Keratinocyte (primary cell): ENCODE data around the gene KRTAP9-4. TPM values are rescaled to one million over a fixed set of nuclear protein-coding genes. Genes with fewer than 3 reads are reported as not detected.
"Not testable (repeated sequence)": the region's sequence is repeated elsewhere in the genome, so short reads cannot be mapped to it uniquely, and the experiment has no call there.

Experiments
- DNase-seq: peaks from one replicate; pipeline ENCODE4 v3.0.0-alpha.2; 2011; ENCODE audit warnings: low read depth, missing footprints, low spot score
- FAIRE-seq: peaks from 2 replicates; lab custom pipeline; 2011; peaks lifted over from hg19 to GRCh38; lab: Jason Lieb, UNC
- H2AFZ ChIP-seq: 2 replicates; pipeline ENCODE4 v1.6.0; 2012; ENCODE audit warnings: low read length, control low read depth, inconsistent platforms; ENCODE audit not compliant: control insufficient read depth
- H3K27ac ChIP-seq: 2 replicates; pipeline ENCODE4 v1.5.1; 2011; ENCODE audit warnings: low read length; ENCODE audit not compliant: control insufficient read depth, insufficient read depth
- H3K27me3 ChIP-seq: 3 replicates; pipeline ENCODE4 v1.6.0; 2011; ENCODE audit warnings: low read length; ENCODE audit not compliant: control insufficient read depth, insufficient read depth; ENCODE audit errors: extremely low read depth
- H3K36me3 ChIP-seq, 2 experiments: 2 replicates in 1 of 2; 3 replicates in 1 of 2; pipeline ENCODE4 v1.5.1; 2011; ENCODE audit warnings: low read length in 2 of 2, mild to moderate bottlenecking in 1 of 2; ENCODE audit not compliant: control insufficient read depth in 2 of 2, insufficient read depth in 2 of 2; ENCODE audit errors: extremely low read depth in 1 of 2
- H3K4me1 ChIP-seq: 3 replicates; pipeline ENCODE4 v1.5.1; 2011; ENCODE audit warnings: low read length; ENCODE audit not compliant: control insufficient read depth, insufficient read depth; ENCODE audit errors: extremely low read depth
- H3K4me2 ChIP-seq: 3 replicates; pipeline ENCODE4 v1.6.0; 2011; ENCODE audit warnings: low read depth, low read length; ENCODE audit not compliant: control insufficient read depth, insufficient read depth; ENCODE audit errors: extremely low read depth
- H3K4me3 ChIP-seq, 3 experiments: fragments of 200-600 bp in 1 of 3; sonication (generic) in 1 of 3; 2 replicates in 2 of 3; 3 replicates in 1 of 3; pipeline ENCODE4 v1.5.1; 2011 to 2016; ENCODE audit warnings: low read length in 3 of 3, mild to moderate bottlenecking in 3 of 3, control low read depth in 2 of 3, inconsistent platforms in 1 of 3, low read depth in 1 of 3, mixed read lengths in 1 of 3, mixed run types in 1 of 3, moderate library complexity in 1 of 3; ENCODE audit not compliant: control insufficient read depth in 2 of 3, insufficient read depth in 2 of 3; ENCODE audit errors: extremely low read depth in 1 of 3
- H3K79me2 ChIP-seq: 2 replicates; pipeline ENCODE4 v1.6.0; 2012; ENCODE audit warnings: low read length; ENCODE audit not compliant: control insufficient read depth, insufficient read depth
- H3K9ac ChIP-seq: 3 replicates; pipeline ENCODE4 v1.6.0; 2011; ENCODE audit warnings: low read length; ENCODE audit not compliant: control insufficient read depth, insufficient read depth; ENCODE audit errors: extremely low read depth
- H3K9me1 ChIP-seq: 3 replicates; pipeline ENCODE4 v1.6.0; 2011; ENCODE audit warnings: low read length; ENCODE audit not compliant: control insufficient read depth, insufficient read depth; ENCODE audit errors: extremely low read depth
- H3K9me3 ChIP-seq: 2 replicates; pipeline ENCODE4 v1.5.1; 2012; ENCODE audit warnings: low read depth, low read length; ENCODE audit not compliant: control insufficient read depth
- H4K20me1 ChIP-seq: 3 replicates; pipeline ENCODE4 v1.6.0; 2011; ENCODE audit warnings: low read length; ENCODE audit not compliant: control insufficient read depth, insufficient read depth; ENCODE audit errors: extremely low read depth
- EZH2 ChIP-seq: IDR thresholded peaks from one replicate; pipeline ENCODE4 v1.6.1; 2012; ENCODE audit warnings: inconsistent platforms, mild to moderate bottlenecking, low read length, moderate library complexity
- dilution Hi-C: fragments of 300-500 bp; cut with MboI; formaldehyde crosslinking; loops from one replicate; pipeline ENCODE4 v1.7.0; 2020; ENCODE audit warnings: low sequenced_read_pairs; ENCODE audit not compliant: extremely low pct_ligation_motif_present
- polyA plus RNA-seq, 5 experiments: library from polyadenylated mRNA; depleted of rRNA in 3 of 5; stranded (reverse) in 3 of 5; stranded (forward) in 1 of 5; unstranded in 1 of 5; fragments of >200 nt; gene quantifications; 1 replicate in 1 of 5; 2 replicates in 3 of 5; 3 replicates in 1 of 5; pipeline versions ENCODE4 v1.2.1 to v1.2.3, GENCODE V29; 2011 to 2012; ENCODE audit warnings: missing spikeins in 2 of 5, low read depth in 1 of 5, low replicate concordance in 1 of 5
- TF ChIP-seq, protein P1 (sequence below), 3 experiments: IDR thresholded peaks in 1 of 3; conservative IDR thresholded peaks in 1 of 3; optimal IDR thresholded peaks in 1 of 3; 2 replicates in 2 of 3; 3 replicates in 1 of 3; pipeline versions ENCODE3 to v1.5.1; 2011; ENCODE audit warnings: low read length in 3 of 3, mild to moderate bottlenecking in 3 of 3, moderate library complexity in 2 of 3, control low read depth in 1 of 3, inconsistent platforms in 1 of 3; ENCODE audit not compliant: insufficient read depth in 2 of 3; ENCODE audit errors: extremely low read depth in 1 of 3

The KRTAP9-4 gene
- polyA plus RNA-seq, 1 donor (not counting 4 experiments of a cell fraction or from before 2014, with no cell fraction given): not detected

DNA sequence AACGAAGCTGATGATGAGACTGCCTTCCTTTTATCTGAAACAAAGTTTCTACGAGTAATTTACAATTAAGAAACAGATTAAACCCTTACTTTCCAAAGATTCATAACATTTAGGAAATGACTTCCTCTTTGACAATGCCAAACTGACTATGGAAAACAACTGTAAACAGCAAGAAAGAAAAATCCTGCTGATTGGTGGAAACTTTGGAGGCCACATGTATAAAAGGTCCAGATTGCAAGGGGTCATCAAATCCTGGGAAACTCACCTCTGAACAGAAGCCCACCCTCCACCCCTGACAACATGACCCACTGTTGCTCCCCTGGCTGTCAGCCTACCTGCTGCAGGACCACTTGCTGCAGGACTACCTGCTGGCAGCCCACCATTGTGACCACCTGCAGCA, 15.6 kb downstream of the KRTAP9-4 start, which contains the start of gene KRTAP9-6:
Gene KRTAP9-6, plus strand, starts transcription at position 301 of the 400 bp plus-strand sequence. Its CDS starts 0 bp downstream, at position 301.
- H3K27ac ChIP-seq: no peak within 1 kb of the TSS
- TF ChIP-seq, protein P1, sequence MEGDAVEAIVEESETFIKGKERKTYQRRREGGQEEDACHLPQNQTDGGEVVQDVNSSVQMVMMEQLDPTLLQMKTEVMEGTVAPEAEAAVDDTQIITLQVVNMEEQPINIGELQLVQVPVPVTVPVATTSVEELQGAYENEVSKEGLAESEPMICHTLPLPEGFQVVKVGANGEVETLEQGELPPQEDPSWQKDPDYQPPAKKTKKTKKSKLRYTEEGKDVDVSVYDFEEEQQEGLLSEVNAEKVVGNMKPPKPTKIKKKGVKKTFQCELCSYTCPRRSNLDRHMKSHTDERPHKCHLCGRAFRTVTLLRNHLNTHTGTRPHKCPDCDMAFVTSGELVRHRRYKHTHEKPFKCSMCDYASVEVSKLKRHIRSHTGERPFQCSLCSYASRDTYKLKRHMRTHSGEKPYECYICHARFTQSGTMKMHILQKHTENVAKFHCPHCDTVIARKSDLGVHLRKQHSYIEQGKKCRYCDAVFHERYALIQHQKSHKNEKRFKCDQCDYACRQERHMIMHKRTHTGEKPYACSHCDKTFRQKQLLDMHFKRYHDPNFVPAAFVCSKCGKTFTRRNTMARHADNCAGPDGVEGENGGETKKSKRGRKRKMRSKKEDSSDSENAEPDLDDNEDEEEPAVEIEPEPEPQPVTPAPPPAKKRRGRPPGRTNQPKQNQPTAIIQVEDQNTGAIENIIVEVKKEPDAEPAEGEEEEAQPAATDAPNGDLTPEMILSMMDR (optimal IDR thresholded peaks at IDR 0.05 in 1 of 3, IDR thresholded peaks at IDR 0.05 in 1 of 3, conservative IDR thresholded peaks at IDR 0.05 in 1 of 3; ENCODE audit: extremely low read depth in 1 of 3, insufficient read depth in 2 of 3, low read length in 3 of 3): no peak
- TF ChIP-seq EZH2: no peak
- dilution Hi-C loops: no loop called here

DNA sequence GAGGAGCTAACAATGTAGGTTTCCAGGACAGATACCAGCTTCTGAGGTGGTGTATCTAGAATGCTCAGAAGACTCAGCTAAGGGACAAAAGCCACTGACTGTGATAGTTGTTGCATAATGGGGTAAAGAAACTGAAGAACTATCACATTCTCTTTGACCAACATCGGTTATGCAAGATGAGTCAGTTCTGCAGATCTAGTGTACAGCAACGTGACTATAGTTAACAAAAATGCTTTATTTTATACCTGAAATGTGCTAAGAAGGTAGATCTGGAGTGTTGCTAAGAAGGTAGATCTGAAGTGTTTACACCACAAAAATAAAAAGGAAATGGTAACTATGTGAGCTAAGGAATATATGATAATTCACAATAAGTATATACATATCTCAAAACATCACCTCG, 18.2 kb downstream of the KRTAP9-4 start:
- no peak overlapping the region for H3K4me2 ChIP-seq
- H3K27me3 ChIP-seq: peaks cover 3% of the 10 kb centered on the region
- H3K4me1 ChIP-seq: no peaks in the 10 kb centered on the region
- no peaks in the 10 kb centered on the region for H3K36me3 ChIP-seq
- no peak for FAIRE-seq
- no peaks in the 10 kb centered on the region for H4K20me1 ChIP-seq
- H2AFZ ChIP-seq: no peak overlapping the region
- no peaks in the 10 kb centered on the region for H3K9me1 ChIP-seq
- H3K9me3 ChIP-seq: no peaks in the 10 kb centered on the region
- no peak overlapping the region for H3K27ac ChIP-seq
- TF ChIP-seq, protein P1 (optimal IDR thresholded peaks at IDR 0.05 in 1 of 3, IDR thresholded peaks at IDR 0.05 in 1 of 3, conservative IDR thresholded peaks at IDR 0.05 in 1 of 3; ENCODE audit: extremely low read depth in 1 of 3, insufficient read depth in 2 of 3, low read length in 3 of 3): no peak
- no peak for TF ChIP-seq EZH2
- H3K9ac ChIP-seq: no peak overlapping the region
- dilution Hi-C loops: no loop called here
- DNase-seq: no peak
- H3K4me3 ChIP-seq: no peak overlapping the region
- no peaks in the 10 kb centered on the region for H3K79me2 ChIP-seq

More for the DNA sequence above, 15.6 kb downstream of the KRTAP9-4 start, which contains the start of gene KRTAP9-6:
- Histone ChIP-seq H3K36me3 (no peaks in the 10 kb centered on the region), H3K9me1 (no peaks in the 10 kb centered on the region), H3K4me1 (no peaks in the 10 kb centered on the region), H3K9me3 (no peaks in the 10 kb centered on the region), H3K9ac (no peak within 1 kb of the TSS), H2AFZ (no peak within 1 kb of the TSS), H3K79me2 (no peaks in the 10 kb centered on the region), H3K4me3 (no peak within 1 kb of the TSS), H3K4me2 (no peak within 1 kb of the TSS), H4K20me1 (no peaks in the 10 kb centered on the region), H3K27me3 (peaks cover 3% of the 10 kb centered on the region)
- DNase-seq (no peak), FAIRE-seq (no peak)

DNA sequence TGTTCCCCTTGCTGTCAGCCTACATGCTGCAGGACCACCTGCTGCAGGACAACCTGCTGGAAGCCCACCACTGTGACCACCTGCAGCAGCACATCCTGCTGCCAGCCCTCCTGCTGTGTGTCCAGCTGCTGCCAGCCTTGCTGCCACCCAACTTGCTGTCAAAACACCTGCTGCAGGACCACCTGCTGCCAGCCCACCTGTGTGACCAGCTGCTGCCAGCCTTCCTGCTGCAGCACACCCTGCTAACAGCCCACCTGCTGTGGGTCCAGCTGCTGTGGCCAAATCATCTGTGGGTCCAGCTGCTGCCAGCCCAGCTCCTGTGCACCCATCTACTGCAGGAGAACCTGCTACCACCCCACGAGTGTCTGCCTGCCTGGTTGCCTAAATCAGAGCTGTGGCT, 21.8 kb downstream of the KRTAP9-4 start:
- H3K9me1 ChIP-seq, H3K4me1 ChIP-seq, H3K9me3 ChIP-seq, H3K9ac ChIP-seq, FAIRE-seq, H3K27ac ChIP-seq, H3K36me3 ChIP-seq, H4K20me1 ChIP-seq, dilution Hi-C loops, H3K4me3 ChIP-seq, H3K79me2 ChIP-seq, H3K4me2 ChIP-seq, H3K27me3 ChIP-seq, DNase-seq, H2AFZ ChIP-seq: not testable (repeated sequence)
